Measurements from ENCODE around the gene TBC1D9B.

Gene TBC1D9B

DNA sequence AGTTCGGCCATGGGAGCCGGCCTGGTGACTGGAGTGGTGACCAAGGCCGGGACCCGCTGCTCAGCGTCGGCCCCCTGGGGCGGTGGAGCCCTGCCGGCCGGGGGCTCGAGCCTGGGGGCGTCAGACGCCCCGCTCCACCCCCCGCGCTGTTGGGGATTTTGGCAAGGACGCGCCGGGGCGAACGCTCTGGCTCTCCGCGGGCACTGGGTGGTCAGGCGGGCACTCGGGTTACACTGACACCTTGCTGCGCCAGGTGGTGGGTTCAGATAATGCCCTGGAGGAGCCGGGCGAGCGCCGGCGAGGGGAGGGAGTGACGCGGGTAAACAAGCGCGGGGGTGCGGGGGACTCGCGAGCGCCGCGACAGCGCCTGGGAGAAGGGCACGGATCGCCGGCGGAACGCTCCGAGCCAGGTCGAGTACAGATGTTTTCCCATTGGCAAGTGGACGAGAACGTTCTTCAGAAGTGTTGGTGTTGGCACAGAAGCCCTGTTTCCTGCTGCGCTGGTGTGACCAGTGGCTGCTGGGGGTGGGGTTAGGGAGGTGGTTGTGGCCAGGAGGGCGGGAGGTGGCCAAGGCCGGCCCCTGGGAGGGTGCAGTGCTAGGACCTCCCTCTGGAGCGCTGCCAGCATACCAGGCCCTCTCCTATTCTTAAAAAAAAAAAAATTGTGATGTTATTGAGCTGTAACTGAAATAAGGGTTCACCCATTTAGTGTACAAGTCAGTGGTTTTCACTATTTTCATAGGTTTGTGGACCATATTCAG lies 86.2 kb downstream of the TBC1D9B start:
- H3K27ac ChIP-seq (ENCODE audit: low read depth, low read length): peak overlapping the region; percentile 98
- no peaks in the 10 kb centered on the region for H3K27me3 ChIP-seq (ENCODE audit: control insufficient read depth, insufficient read depth, low read length)
- H3K9ac ChIP-seq (ENCODE audit: low read length): peak overlapping the region; percentile 96
- H3K36me3 ChIP-seq (ENCODE audit: control insufficient read depth, insufficient read depth, low read length): peaks cover 31% of the 10 kb centered on the region
- H3K4me1 ChIP-seq (ENCODE audit: control insufficient read depth, insufficient read depth, low read length): peaks cover 32% of the 10 kb centered on the region
- H3K4me3 ChIP-seq (ENCODE audit: low read length): peak overlapping the region; percentile 89

DNA sequence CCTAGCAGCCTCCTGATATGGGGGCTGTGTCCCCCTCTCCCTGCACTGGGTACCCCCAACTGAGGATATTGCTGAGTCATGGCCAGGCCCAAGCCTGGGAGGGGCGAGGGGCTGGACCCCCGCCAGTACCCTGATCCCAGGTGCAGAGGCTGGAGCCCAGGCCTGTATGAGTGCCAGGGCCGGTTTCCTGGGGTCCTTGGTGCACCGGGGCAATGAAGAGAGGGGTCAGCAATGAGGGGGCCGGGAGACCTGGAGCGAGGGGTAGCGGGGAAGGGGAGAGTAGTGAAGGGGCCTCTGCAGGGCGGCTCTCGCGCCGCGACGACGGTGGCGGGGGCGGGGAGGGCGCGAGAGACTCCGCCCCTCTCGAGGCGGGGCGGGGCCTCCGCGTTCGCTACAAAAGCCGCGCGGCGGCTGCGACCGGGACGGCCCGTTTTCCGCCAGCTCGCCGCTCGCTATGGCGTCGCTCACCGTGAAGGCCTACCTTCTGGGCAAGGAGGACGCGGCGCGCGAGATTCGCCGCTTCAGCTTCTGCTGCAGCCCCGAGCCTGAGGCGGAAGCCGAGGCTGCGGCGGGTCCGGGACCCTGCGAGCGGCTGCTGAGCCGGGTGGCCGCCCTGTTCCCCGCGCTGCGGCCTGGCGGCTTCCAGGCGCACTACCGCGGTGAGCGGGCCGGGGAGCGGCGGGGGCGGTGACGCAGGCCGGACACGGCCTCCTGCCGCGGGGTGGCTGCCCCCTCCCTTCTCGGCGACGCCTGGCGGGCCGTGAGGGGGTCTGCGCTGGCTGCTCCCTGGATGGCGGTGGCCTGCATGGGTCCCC lies 87.0 kb downstream of the TBC1D9B start, which contains the start of gene SQSTM1:
Gene SQSTM1, plus strand, starts transcription at position 423 of the 815 bp plus-strand sequence. Its CDS starts 32 bp downstream, at position 455.
- Histone ChIP-seq H3K36me3 (ENCODE audit: control insufficient read depth, insufficient read depth, low read length) (peaks cover 29% of the 10 kb centered on the region), H3K27ac (ENCODE audit: low read depth, low read length) (peak within 1 kb of the TSS; percentile 98), H3K9ac (ENCODE audit: low read length) (peak within 1 kb of the TSS; percentile 96), H3K4me1 (ENCODE audit: control insufficient read depth, insufficient read depth, low read length) (peaks cover 32% of the 10 kb centered on the region), H3K27me3 (ENCODE audit: control insufficient read depth, insufficient read depth, low read length) (no peaks in the 10 kb centered on the region), H3K4me3 (ENCODE audit: low read length) (peak within 1 kb of the TSS; percentile 89)

DNA sequence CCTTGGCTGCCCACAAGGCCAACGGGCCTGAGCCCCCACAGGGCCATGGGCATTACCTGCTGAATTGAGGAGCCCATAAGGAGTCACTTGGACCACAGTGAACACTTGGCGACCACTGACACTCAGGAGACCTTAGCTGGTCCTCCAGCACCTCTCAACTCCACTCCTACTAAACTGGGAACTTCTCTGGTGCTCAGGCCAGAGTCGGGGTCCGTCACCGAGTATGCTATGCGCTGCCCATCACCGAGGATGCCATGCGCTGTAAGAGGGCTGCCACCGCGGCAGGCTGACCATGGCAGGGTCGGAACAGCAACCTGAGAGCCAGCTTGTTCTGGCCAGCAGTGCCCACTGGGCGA lies 87.6 kb downstream of the TBC1D9B start:
- Histone ChIP-seq H3K27me3 (ENCODE audit: control insufficient read depth, insufficient read depth, low read length) (no peaks in the 10 kb centered on the region), H3K36me3 (ENCODE audit: control insufficient read depth, insufficient read depth, low read length) (peaks cover 24% of the 10 kb centered on the region), H3K4me3 (ENCODE audit: low read length) (peak overlapping the region; percentile 89), H3K9ac (ENCODE audit: low read length) (peak overlapping the region; percentile 32), H3K27ac (ENCODE audit: low read depth, low read length) (peak overlapping the region; percentile 98), H3K4me1 (ENCODE audit: control insufficient read depth, insufficient read depth, low read length) (peaks cover 32% of the 10 kb centered on the region)

- H3K4me3 ChIP-seq (ENCODE audit: low read length): peak overlapping the region; percentile 89
- H3K4me1 ChIP-seq (ENCODE audit: control insufficient read depth, insufficient read depth, low read length): peaks cover 32% of the 10 kb centered on the region
Observed at GRCh38 chr5:179819296-179820126, 88.2 kb downstream of the TBC1D9B start.

DNA sequence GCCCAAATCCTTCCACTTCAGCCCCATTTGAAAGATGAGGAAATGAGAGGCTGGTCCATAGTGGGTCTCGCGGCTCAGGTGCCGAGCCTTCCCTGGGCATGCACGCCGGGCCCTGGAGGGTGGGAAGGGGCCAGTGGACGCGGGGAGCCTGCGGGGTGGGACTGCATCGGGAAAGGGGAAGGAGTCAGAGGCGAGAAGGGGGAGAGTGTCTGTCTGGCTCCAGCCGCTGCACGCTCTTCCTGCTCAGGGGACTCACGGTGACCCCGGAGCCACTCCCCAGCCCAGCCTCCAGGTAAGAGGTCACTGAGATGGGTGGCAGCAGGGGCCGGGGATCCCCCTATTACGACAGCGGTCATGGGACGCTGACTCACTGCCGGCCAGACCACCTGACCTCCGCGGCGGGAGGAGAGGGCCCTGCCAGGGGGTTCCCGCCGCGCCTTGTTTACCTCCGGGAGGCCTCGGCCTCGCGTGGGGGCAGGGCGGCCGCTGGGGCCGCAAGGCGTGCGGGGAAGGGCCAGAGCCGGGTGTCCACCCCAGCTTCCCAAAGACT lies 88.9 kb downstream of the TBC1D9B start:
- Histone ChIP-seq H3K27ac (ENCODE audit: low read depth, low read length) (peak overlapping the region; percentile 98), H3K4me3 (ENCODE audit: low read length) (peak overlapping the region; percentile 70), H3K36me3 (ENCODE audit: control insufficient read depth, insufficient read depth, low read length) (peaks cover 11% of the 10 kb centered on the region), H3K27me3 (ENCODE audit: control insufficient read depth, insufficient read depth, low read length) (no peaks in the 10 kb centered on the region), H3K9ac (ENCODE audit: low read length) (peak overlapping the region; percentile 66), H3K4me1 (ENCODE audit: control insufficient read depth, insufficient read depth, low read length) (peaks cover 32% of the 10 kb centered on the region)

More at GRCh38 chr5:179819296-179820126, 88.2 kb downstream of the TBC1D9B start:
- Histone ChIP-seq H3K27ac (ENCODE audit: low read depth, low read length) (peak overlapping the region; percentile 98), H3K36me3 (ENCODE audit: control insufficient read depth, insufficient read depth, low read length) (peaks cover 18% of the 10 kb centered on the region), H3K27me3 (ENCODE audit: control insufficient read depth, insufficient read depth, low read length) (no peaks in the 10 kb centered on the region), H3K9ac (ENCODE audit: low read length) (peak overlapping the region; percentile 32)

DNA sequence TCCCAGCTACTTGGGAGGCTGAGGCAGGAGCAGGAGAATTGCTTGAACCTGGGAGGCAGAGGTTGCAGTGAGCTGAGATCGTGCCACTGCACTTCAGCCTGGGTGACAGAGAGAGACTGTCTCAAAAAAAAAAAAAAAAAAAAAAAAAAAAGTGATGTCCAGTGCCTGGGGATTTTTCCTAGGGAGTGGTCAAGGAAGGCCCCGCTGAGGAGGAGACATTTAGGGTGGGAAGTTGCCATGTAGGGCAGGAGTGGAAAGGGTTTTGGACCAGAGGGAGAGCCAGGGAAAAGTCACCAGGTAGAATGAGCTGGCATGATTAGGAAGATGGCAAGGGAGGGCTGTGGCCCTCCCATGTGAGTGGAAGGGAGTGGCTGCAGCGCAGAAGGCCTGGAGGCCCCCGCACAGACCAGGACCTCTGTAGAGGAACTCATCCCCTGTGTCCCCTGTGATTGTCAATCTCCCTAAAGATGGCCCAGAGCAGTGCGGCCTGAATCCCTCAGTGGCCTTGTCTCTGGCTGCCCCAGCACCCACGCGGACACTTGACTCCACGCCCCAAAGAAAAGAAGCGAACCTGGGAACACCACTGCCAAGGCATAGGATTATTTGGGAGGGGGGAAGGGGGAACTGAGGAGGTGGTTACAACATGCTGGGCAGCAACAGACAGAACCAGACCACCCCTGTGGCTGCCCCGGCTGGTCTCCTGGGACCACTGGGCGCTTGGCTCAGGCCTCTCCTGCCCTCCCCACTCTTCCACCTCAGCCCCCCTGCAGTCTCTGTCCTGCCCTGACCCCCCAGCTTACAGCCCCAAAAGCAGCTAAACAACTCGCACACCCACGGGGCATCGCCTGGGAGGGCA lies 89.6 kb downstream of the TBC1D9B start:
- H3K4me3 ChIP-seq (ENCODE audit: low read length): peak overlapping the region; percentile 70
- peaks cover 32% of the 10 kb centered on the region for H3K4me1 ChIP-seq (ENCODE audit: control insufficient read depth, insufficient read depth, low read length)
- peak overlapping the region; percentile 98 for H3K27ac ChIP-seq (ENCODE audit: low read depth, low read length)
- H3K27me3 ChIP-seq (ENCODE audit: control insufficient read depth, insufficient read depth, low read length): no peaks in the 10 kb centered on the region
- peaks cover 5% of the 10 kb centered on the region for H3K36me3 ChIP-seq (ENCODE audit: control insufficient read depth, insufficient read depth, low read length)
- peak overlapping the region; percentile 66 for H3K9ac ChIP-seq (ENCODE audit: low read length)

DNA sequence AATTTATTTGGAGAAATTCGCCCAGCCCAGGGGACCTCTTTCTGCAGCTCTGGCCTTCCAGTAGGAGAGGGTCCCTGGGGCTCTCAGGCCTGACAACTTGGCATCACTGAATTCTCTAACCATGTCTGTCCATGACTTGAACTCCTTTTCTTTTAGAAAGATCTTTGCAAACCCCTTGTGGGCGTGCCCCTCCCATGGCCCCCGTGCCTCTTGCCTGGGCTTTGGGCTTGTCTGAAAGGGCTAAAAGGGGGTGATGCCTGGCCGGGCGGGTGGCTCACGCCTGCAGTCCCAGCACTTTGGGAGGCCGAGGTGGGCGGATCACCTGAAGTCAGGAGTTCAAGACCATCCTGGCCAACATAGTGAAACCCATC lies 90.2 kb downstream of the TBC1D9B start:
- Histone ChIP-seq H3K27me3 (ENCODE audit: control insufficient read depth, insufficient read depth, low read length) (no peaks in the 10 kb centered on the region), H3K4me3 (ENCODE audit: low read length) (peak overlapping the region; percentile 49), H3K36me3 (ENCODE audit: control insufficient read depth, insufficient read depth, low read length) (no peaks in the 10 kb centered on the region), H3K9ac (ENCODE audit: low read length) (no peak overlapping the region), H3K27ac (ENCODE audit: low read depth, low read length) (peak overlapping the region; percentile 54), H3K4me1 (ENCODE audit: control insufficient read depth, insufficient read depth, low read length) (peaks cover 25% of the 10 kb centered on the region)

DNA sequence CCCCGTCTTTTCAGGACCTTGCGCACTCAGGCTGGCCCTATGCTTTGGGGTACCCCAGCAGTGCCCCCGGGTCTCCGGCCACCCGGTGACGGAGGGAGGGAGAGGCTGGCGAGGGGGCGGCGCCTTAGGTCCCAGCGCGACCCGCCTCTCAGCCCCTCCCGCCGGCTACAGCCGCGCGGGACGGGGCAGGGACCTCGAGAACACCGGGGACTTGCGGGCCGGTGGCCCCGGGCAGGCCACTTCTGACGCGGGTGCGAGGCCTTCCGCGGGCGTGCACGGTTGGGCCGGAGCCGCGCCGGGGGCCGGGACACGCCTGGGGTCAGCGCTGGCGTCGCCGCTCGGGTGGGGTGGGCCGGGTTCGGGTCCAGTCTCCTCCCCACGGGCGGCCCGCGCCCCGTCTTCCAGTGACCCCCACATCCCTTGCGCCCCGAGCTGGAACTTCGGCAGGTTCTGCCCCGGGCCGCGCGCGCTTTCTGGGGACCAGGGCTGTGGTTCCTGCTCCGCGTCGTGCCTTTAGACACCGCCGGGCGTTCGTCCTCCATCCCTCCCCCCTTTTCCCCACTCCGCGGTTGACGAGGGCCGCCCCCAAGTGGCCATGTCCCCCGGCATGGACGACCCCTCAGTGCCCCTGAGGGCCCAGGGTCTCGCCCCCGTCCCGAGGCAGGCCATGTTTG lies 90.8 kb downstream of the TBC1D9B start:
- H3K27ac ChIP-seq (ENCODE audit: low read depth, low read length): peak overlapping the region; percentile 54
- peaks cover 20% of the 10 kb centered on the region for H3K4me1 ChIP-seq (ENCODE audit: control insufficient read depth, insufficient read depth, low read length)
- no peaks in the 10 kb centered on the region for H3K27me3 ChIP-seq (ENCODE audit: control insufficient read depth, insufficient read depth, low read length)
- peaks cover 3% of the 10 kb centered on the region for H3K36me3 ChIP-seq (ENCODE audit: control insufficient read depth, insufficient read depth, low read length)
- H3K9ac ChIP-seq (ENCODE audit: low read length): no peak overlapping the region
- H3K4me3 ChIP-seq (ENCODE audit: low read length): peak overlapping the region; percentile 49

GRCh38 chr5:179816401-179816795 lies 91.3 kb downstream of the TBC1D9B start:
- Histone ChIP-seq H3K36me3 (ENCODE audit: control insufficient read depth, insufficient read depth, low read length) (peaks cover 3% of the 10 kb centered on the region), H3K4me1 (ENCODE audit: control insufficient read depth, insufficient read depth, low read length) (peaks cover 19% of the 10 kb centered on the region), H3K9ac (ENCODE audit: low read length) (no peak overlapping the region), H3K4me3 (ENCODE audit: low read length) (peak overlapping the region; percentile 49), H3K27ac (ENCODE audit: low read depth, low read length) (no peak overlapping the region), H3K27me3 (ENCODE audit: control insufficient read depth, insufficient read depth, low read length) (no peaks in the 10 kb centered on the region)

DNA sequence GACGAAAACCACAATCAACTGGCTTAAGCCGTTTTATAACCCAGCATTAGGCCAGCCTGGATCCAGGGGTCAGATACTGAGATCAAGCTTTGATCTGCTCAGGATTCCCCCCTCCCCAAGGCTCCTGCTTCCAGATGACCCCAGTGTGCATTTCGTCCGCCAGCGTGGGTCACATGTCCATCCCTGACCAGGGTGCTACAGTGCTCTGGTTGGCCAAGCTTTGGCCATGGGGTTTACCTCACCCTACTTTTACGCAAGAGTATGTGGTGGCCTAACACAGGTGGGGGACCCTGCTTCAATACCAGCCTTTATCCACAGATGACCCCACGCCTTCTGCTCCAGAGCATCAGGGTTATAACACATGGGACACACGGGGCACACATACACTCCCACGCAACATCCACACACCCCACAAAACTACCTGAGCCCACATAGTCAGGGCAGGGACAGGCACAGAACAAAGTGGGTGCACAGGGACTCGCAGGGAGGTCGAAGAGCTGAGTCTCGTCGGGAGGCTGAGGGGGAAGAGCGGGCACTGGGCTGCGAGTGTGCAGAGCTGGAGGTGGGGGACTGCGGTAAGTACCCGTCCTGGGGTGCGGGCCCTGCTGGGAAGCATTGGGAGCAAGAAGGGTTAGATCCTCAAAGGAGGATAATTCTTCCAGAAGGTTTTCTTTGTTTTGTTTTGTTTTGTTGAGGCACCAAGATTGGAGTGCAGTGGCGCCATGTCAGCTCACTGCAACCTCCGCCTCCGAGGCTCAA lies 92.0 kb downstream of the TBC1D9B start:
- Histone ChIP-seq H3K4me3 (ENCODE audit: low read length) (no peak overlapping the region), H3K27me3 (ENCODE audit: control insufficient read depth, insufficient read depth, low read length) (no peaks in the 10 kb centered on the region), H3K36me3 (ENCODE audit: control insufficient read depth, insufficient read depth, low read length) (peaks cover 3% of the 10 kb centered on the region), H3K27ac (ENCODE audit: low read depth, low read length) (no peak overlapping the region), H3K4me1 (ENCODE audit: control insufficient read depth, insufficient read depth, low read length) (peaks cover 19% of the 10 kb centered on the region), H3K9ac (ENCODE audit: low read length) (no peak overlapping the region)

Data from rectal smooth muscle tissue (tissue), 1 donor.